Skeletal muscle tissue (tissue), 4 donors: ENCODE data around the gene ADIPOR2. TPM values are rescaled to one million over a fixed set of nuclear protein-coding genes. Genes with fewer than 3 reads are reported as not detected.
A peak's percentile ranks its signal among the peaks of the same experiment; 100 is the strongest.

Experiments used
- H3K27ac ChIP-seq: one replicate; pipeline ENCODE4 v1.7.0; 2013; ENCODE audit warnings: mild to moderate bottlenecking, low read depth, low read length, inconsistent platforms
- H3K27me3 ChIP-seq, 3 donors: one replicate each; pipeline ENCODE4 v1.7.0; 2013; ENCODE audit warnings: low read length in 3 of 3; ENCODE audit not compliant: control insufficient read depth in 3 of 3, insufficient read depth in 3 of 3
- H3K36me3 ChIP-seq, 3 donors: one replicate each; pipeline ENCODE4 v1.7.0; 2013; ENCODE audit warnings: low read length in 3 of 3; ENCODE audit not compliant: control insufficient read depth in 3 of 3, insufficient read depth in 3 of 3
- H3K4me1 ChIP-seq, 3 donors: one replicate each; pipeline ENCODE4 v1.7.0; 2013; ENCODE audit warnings: low read length in 3 of 3, mild to moderate bottlenecking in 3 of 3; ENCODE audit not compliant: control insufficient read depth in 3 of 3, insufficient read depth in 3 of 3
- H3K4me3 ChIP-seq, 3 donors: one replicate each; pipeline ENCODE4 v1.7.0; 2013; ENCODE audit warnings: low read length in 3 of 3
- H3K9ac ChIP-seq, 3 donors: one replicate each; pipeline ENCODE4 v1.7.0; 2013; ENCODE audit warnings: low read length in 3 of 3, mild to moderate bottlenecking in 3 of 3, moderate library complexity in 2 of 3, low read depth in 1 of 3
- H3K9me3 ChIP-seq, 3 donors: one replicate each; pipeline ENCODE4 v1.7.0; 2013; ENCODE audit warnings: low read length in 3 of 3; ENCODE audit not compliant: control insufficient read depth in 3 of 3
- total RNA-seq: library from RNA; depleted of rRNA; stranded (reverse); fragments of >200 nt; gene quantifications from one replicate; pipeline ENCODE4 v1.2.3, GENCODE V29; 2014
- donor health status: Osteomylitis.

The ADIPOR2 gene
- total RNA-seq, 1 donor from 2014 or later = 35.5 TPM

GRCh38 chr12:1803736-1804135 is 112.9 kb downstream of the ADIPOR2 start:
- peaks cover 17 to 32% (median 31%) of the 10 kb centered on the region in 3 donors for H3K4me1 ChIP-seq
- no peak overlapping the region for H3K27ac ChIP-seq
- H3K9me3 ChIP-seq = no peaks in the 10 kb centered on the region
- H3K4me3 ChIP-seq = no peak overlapping the region
- no peaks in the 10 kb centered on the region for H3K27me3 ChIP-seq
- no peak overlapping the region for H3K9ac ChIP-seq
- H3K36me3 ChIP-seq = no peaks in the 10 kb centered on the region

GRCh38 chr12:1804545-1805332 is 113.9 kb downstream of the ADIPOR2 start:
- Histone ChIP-seq H3K27ac (peak overlapping the region; percentile 53), H3K9ac (peak overlapping the region in 2 of 3 donors; percentile 43 to 64), H3K36me3 (no peaks in the 10 kb centered on the region)

GRCh38 chr12:1805441-1806081 is 114.7 kb downstream of the ADIPOR2 start:
- no peaks in the 10 kb centered on the region for H3K36me3 ChIP-seq
- peak overlapping the region; percentile 43 to 64 (median 50) for H3K9ac ChIP-seq
- peak overlapping the region in 2 of 3 donors; percentile 49 to 51 for H3K4me3 ChIP-seq
- H3K4me1 ChIP-seq = peaks cover 17 to 40% (median 35%) of the 10 kb centered on the region in 3 donors
- H3K27me3 ChIP-seq = peaks cover 0 to 4% (median under 1%) of the 10 kb centered on the region in 3 donors
- peak overlapping the region; percentile 53 for H3K27ac ChIP-seq
- no peaks in the 10 kb centered on the region for H3K9me3 ChIP-seq

More at GRCh38 chr12:1804545-1805332, 113.9 kb downstream of the ADIPOR2 start:
- H3K4me1 ChIP-seq = peaks cover 17 to 37% (median 34%) of the 10 kb centered on the region in 3 donors
- no peaks in the 10 kb centered on the region for H3K27me3 ChIP-seq
- H3K9me3 ChIP-seq = no peaks in the 10 kb centered on the region
- H3K4me3 ChIP-seq = no peak overlapping the region

GRCh38 chr12:1806301-1807086 is 115.6 kb downstream of the ADIPOR2 start:
- Histone ChIP-seq H3K4me1 (peaks cover 17 to 50% (median 39%) of the 10 kb centered on the region in 3 donors), H3K9ac (peak overlapping the region in 1 of 3 donors; percentile 33), H3K9me3 (no peaks in the 10 kb centered on the region), H3K36me3 (no peaks in the 10 kb centered on the region), H3K27me3 (peaks cover 0 to 11% (median 5%) of the 10 kb centered on the region in 3 donors), H3K27ac (peak overlapping the region; percentile 29), H3K4me3 (no peak overlapping the region)

- H3K4me1 ChIP-seq = peaks cover 17 to 54% (median 41%) of the 10 kb centered on the region in 3 donors
- H3K9ac ChIP-seq = no peak overlapping the region
- H3K27ac ChIP-seq = no peak overlapping the region
These were observed 116.4 kb downstream of the ADIPOR2 start for GRCh38 chr12:1807087-1807860.

GRCh38 chr12:1808036-1808797 is 117.3 kb downstream of the ADIPOR2 start:
- peaks cover 0 to 11% (median 5%) of the 10 kb centered on the region in 3 donors for H3K27me3 ChIP-seq
- H3K9ac ChIP-seq = no peak overlapping the region
- H3K36me3 ChIP-seq = no peaks in the 10 kb centered on the region
- H3K9me3 ChIP-seq = no peaks in the 10 kb centered on the region
- peaks cover 17 to 54% (median 41%) of the 10 kb centered on the region in 3 donors for H3K4me1 ChIP-seq
- H3K27ac ChIP-seq = no peak overlapping the region
- H3K4me3 ChIP-seq = no peak overlapping the region

More at GRCh38 chr12:1807087-1807860, 116.4 kb downstream of the ADIPOR2 start:
- Histone ChIP-seq H3K9me3 (no peaks in the 10 kb centered on the region), H3K4me3 (no peak overlapping the region), H3K36me3 (no peaks in the 10 kb centered on the region), H3K27me3 (peaks cover 0 to 11% (median 5%) of the 10 kb centered on the region in 3 donors)

- Histone ChIP-seq H3K27ac (no peak overlapping the region), H3K9me3 (no peaks in the 10 kb centered on the region), H3K4me1 (peaks cover 17 to 54% (median 37%) of the 10 kb centered on the region in 3 donors)
These were observed 118.1 kb downstream of the ADIPOR2 start for GRCh38 chr12:1808798-1809480.

GRCh38 chr12:1809591-1810190 is 118.8 kb downstream of the ADIPOR2 start:
- Histone ChIP-seq H3K9me3 (no peaks in the 10 kb centered on the region), H3K4me1 (peaks cover 15 to 49% (median 31%) of the 10 kb centered on the region in 3 donors), H3K27me3 (peaks cover 0 to 21% (median 5%) of the 10 kb centered on the region in 3 donors), H3K9ac (no peak overlapping the region), H3K36me3 (no peaks in the 10 kb centered on the region), H3K27ac (no peak overlapping the region), H3K4me3 (no peak overlapping the region)

More at GRCh38 chr12:1808798-1809480, 118.1 kb downstream of the ADIPOR2 start:
- no peaks in the 10 kb centered on the region for H3K36me3 ChIP-seq
- no peak overlapping the region for H3K9ac ChIP-seq
- no peak overlapping the region for H3K4me3 ChIP-seq
- H3K27me3 ChIP-seq = peaks cover 0 to 16% (median 5%) of the 10 kb centered on the region in 3 donors
